ENCODE results near the gene GOLGA6C.

- TF ChIP-seq, protein P1, sequence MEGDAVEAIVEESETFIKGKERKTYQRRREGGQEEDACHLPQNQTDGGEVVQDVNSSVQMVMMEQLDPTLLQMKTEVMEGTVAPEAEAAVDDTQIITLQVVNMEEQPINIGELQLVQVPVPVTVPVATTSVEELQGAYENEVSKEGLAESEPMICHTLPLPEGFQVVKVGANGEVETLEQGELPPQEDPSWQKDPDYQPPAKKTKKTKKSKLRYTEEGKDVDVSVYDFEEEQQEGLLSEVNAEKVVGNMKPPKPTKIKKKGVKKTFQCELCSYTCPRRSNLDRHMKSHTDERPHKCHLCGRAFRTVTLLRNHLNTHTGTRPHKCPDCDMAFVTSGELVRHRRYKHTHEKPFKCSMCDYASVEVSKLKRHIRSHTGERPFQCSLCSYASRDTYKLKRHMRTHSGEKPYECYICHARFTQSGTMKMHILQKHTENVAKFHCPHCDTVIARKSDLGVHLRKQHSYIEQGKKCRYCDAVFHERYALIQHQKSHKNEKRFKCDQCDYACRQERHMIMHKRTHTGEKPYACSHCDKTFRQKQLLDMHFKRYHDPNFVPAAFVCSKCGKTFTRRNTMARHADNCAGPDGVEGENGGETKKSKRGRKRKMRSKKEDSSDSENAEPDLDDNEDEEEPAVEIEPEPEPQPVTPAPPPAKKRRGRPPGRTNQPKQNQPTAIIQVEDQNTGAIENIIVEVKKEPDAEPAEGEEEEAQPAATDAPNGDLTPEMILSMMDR (IDR thresholded peaks at IDR 0.05; ENCODE audit: low read length) = no peak
- no peak for TF ChIP-seq EZH2 (optimal IDR thresholded peaks at IDR 0.05; ENCODE audit: low read depth, low read length)
These were observed 30.4 kb upstream of the GOLGA6C start for GRCh38 chr15:75227663-75228280.

Measured in MM.1S (cell line).